ENCODE measurements around the gene PAOX.
"Not testable (repeated sequence)": the region's sequence is repeated elsewhere in the genome, so short reads cannot be mapped to it uniquely, and the experiment has no call there.

Gene PAOX

DNA sequence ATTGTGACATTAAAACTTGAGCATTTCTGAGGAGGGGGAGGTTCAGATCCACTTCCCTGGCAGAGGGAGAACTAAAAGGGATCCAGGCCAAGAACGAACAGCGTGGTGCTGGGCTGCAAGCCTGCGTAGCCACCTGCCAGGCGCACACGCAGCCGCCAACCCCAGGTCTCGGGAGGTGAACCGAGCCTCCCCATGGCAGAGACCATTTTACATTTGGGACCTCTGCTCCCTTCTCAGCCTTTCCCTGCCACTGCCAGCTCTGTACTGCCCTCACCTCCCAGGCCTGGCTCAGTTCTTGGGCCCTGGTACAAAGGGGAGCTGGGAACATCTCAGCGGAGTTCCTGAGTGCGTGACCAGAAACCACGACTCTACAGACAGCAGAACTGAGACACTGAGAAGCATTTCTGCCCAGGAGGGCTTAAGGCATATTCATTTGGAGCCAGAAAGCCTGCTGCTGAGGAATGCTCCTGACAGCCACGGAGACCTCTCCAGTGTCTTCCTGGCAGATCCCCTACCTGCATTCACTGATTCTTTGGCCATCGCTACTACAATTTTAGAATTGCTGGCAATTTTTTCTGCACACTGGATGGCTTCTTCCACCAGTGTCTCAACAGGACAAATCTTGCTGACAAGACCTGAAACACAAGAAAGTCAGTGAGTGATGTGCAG is 13.5 kb upstream of the PAOX start:
- no peak for DNase-seq

DNA sequence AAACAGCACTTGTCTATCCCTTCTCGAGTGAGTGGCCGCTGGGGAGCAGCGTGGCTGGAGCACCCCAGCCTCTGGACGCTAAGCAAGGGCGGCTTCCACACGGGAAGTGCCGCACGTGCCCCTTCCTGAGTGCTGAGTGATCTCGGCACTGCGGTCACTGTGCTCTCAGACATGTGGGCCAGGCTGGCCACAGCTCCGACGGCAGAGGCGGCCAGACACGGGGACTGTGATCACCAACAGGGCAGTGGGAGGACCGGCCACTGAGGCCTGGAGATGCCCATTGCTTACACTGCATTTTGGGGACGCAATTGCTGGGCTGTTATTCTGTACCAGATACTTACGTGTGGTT is 13.0 kb upstream of the PAOX start:
- no peak for DNase-seq

DNA sequence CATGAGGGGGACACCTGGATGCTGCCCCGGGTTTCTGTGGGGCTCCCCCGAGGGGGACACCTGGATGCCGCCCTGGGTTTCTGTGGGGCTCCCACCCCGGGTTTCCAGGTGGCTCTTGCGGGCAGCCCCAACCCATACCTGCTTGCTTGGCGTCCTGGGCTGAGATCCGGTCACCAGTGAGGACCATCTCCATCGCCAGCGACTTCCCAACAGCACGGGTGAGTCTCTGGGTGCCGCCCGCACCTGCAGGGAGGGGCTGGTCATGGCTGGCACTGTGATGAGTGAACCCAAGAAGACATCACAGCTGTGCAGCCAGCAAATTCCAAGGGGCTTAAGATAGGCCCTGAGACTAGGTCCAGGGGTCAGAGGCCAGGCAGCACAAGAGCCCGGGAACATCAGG is 12.3 kb upstream of the PAOX start:
- no peak for DNase-seq

- not testable (repeated sequence) for DNase-seq
Observed at GRCh38 chr10:133367461-133367860, 11.6 kb upstream of the PAOX start.

DNA sequence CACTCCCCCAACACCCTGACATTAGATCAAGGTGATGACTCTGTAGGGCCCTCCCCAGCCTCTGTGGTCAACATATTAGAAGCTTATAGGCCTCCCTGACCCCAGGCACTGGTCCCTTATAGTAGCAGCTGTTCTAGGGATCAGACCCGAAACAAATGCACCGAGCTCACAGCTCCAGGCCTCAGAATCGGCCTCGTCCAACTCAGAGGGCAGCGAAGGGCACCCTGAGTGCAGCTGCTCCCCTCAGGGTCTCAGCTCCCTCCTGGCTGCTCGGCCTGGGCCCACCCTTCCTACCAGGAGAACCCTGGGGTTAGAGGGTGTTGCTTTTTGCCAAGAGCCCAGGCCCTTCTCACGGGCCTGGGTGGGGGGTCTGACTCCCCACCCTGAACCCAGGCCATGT is 10.9 kb upstream of the PAOX start:
- DNase-seq, result no peak

GRCh38 chr10:133370030-133370786 is 8.9 kb upstream of the PAOX start:
- no peak for DNase-seq

DNA sequence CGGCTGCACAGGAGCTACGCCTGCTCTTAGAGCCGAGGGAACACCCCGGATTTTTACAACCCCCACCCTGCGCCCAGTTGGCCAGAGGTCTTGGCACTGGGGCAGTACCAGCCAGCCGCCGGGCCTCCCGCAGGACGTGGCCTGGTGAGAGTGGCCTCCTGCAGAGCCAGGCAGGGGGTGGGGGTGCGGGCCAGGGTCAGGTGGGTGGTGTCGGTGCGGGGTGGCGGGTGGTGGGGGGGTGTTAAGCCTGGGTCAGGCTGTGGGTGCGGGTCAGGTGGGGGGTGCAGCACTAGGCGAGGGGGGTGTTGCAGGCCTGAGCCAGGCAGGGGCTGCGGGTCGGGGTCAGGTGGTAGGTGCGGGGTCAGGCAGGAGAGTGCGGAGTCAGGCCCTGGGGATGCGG is 6.6 kb upstream of the PAOX start:
- no peak for DNase-seq

DNA sequence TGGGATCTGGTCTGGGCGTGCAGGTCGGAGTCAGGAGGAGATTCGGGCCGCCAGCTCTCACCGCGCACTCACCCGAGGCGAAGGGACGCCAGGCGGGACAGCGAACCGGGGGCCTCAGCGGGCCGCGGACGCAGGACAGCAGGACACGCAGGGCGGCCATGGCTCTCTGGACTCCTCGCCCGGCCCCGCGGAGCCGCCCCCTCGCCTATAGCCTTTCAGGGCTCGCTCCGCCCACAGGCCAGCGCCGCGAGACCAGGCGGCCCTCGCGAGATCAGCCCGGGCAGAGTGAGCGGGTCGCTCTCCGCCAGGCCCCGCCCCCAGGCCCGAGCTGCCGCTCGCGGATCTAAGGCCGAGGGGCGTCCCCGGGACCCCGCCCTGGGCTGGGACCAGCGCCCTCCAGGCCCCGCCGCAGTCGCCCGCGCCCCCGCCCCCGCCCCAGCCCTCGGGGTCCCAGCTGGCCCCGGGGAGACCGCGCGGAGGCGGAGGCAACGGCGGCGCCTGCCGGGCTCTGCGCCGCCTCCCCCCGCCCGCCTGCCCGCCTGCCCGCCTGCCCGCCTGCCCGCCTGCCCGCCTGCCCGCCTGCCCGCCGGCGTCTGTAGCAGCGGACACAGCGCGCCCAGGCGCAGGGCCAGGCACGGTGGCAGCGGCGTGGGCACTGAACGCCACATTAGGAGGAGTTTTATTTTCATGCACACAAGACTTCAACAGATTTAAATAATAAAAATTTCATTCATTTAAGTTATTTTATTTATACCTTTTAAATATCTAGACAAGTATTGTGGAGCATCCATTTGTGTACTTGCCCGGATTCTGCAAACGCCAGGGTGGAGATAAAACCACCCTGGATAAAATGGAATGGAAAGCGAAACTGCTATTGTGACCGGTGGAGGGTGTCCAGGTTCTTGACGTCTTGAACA is 5.6 kb upstream of the PAOX start, which contains the start of gene ECHS1:
Gene ECHS1, minus strand, starts transcription at position 181 of the 917 bp plus-strand sequence. Its CDS starts 21 bp downstream, at position 160.
- peak in 1 of 2 experiments; percentile 66 for DNase-seq

- DNase-seq, result no peak
Observed at GRCh38 chr10:133375357-133376115, 3.5 kb upstream of the PAOX start.

- DNase-seq, result not testable (repeated sequence)
Observed at GRCh38 chr10:133376183-133376582, 2.9 kb upstream of the PAOX start.

DNA sequence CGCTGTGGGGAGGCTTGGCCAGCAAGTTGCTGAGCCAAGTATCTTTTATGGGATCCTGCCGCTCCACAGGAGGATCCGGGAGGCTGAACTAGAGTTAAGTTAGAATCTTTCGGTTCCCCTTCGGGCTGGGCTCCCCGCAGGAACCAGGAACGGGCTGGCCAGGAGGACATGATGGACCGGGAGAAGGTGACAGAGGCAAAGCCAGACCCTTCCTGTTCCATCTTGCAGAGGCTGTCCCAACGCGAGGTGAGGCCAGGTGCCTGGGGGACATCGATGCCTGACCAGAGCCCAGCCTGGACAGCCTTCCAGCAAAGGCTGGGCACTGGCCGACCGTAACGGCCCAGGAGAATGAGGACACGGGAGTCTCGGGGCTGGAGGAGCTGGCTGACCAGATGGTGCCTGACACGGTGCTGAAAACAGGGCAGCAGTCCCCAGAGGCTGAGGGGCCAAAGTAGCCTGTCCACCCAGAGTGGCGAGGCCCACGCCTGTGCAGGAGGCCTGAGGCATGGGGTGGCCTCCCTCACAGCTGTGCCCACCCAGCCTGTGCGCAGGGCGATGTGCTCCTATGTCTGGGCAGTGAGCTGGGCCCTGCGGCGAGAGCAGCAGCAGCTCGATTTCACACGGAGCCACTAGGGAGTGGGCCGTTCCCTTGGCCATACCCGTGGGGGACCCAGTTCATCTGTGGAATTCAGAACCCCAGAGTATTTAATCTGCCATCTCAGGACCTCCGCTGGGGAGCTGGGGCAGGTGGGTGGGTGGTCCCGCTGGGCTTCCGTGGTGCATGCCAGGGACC is 1.8 kb upstream of the PAOX start:
- DNase-seq, result no peak

- no peak for DNase-seq
Observed at GRCh38 chr10:133377818-133378250, 1.2 kb upstream of the PAOX start.

- DNase-seq, result peak in 1 of 2 experiments; percentile 4
Observed at GRCh38 chr10:133378251-133379096, 588 bp upstream of the PAOX start.

- no peak for DNase-seq
Observed at GRCh38 chr10:133379801-133380666, 972 bp downstream of the PAOX start.

- DNase-seq, result no peak
Observed at GRCh38 chr10:133381036-133381435, 2.0 kb downstream of the PAOX start.

DNA sequence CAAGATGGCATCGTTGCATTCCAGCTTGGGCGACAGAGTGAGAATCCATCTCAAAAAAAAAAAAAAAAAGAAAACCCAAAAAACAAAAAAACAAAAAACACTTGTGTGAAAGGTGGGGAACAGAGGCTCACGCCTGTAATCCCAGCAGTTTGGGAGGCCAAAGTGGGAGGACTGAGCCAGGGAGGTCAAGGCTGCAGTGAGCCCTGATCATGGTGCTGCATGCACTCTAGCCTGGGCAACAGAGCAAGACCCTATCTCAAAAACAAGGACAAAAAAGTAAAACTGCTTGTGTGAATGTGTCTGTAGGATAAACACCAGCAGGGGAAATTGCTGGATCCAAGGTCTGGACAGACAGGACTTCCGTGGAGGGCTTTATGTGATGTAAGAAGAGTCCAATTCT is 4.5 kb downstream of the PAOX start:
- DNase-seq, result no peak

DNA sequence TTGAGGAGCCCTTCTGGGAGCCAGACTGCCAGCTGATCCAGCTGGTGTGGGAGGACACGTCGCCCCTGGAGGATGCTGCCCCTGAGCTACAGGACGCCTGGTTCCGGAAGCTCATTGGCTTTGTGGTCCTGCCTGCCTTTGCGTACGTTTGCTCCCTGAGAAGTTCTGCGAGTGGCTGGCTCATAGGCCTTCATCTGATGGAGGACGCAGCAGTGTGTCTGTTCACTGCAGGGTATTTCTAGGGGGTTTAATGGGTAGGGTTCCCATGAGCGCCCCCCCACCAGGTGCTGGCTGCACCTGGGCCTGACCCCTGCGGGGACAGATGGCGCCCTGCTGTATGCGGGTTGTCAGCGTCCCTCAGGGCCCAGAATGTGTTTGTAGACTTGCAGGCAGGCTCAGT is 5.0 kb downstream of the PAOX start:
- no peak for DNase-seq

DNA sequence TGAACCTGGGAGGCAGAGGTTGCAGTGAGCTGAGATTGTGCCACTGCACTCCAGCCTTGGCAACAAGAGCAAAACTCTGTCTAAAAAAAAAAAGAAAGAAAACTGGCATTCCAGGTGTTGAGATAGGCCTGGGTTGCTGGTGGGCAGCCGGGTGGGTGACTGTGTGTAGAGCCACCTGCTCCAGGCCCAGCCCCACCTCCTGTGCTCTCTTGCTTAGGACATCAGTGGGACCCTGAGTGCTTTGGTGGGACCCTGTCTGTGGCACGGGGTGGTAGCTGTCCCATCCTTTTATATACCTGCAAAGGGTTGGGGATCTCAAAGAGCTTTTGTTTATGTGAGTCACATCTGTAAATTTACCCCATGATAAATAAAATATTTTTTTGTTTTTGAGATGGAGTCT is 6.2 kb downstream of the PAOX start:
- no peak for DNase-seq

- not testable (repeated sequence) for DNase-seq
Observed at GRCh38 chr10:133386951-133387350, 7.9 kb downstream of the PAOX start.
